ENCODE results near the gene DGLUCY. TPM values are rescaled to one million over a fixed set of nuclear protein-coding genes. Genes with fewer than 3 reads are reported as not detected.

The DGLUCY gene
- total RNA-seq, 1 experiment from 2014 or later: 37.9 TPM

Small RNA genes within 50 kb of the gene (small RNA-seq; reads per million reads assigned to genes)
- gene RNU7-30P: not detected
- gene SNORA11B: 0.79 reads per million, percentile 18 among the genes with 10 or more reads in this experiment

Other genes starting within 250 kb of the DGLUCY start
- gene RPS6KA5, start 53.4 kb upstream of the DGLUCY start, total RNA-seq (2014; rRNA removed; shearing (Covaris generic)): 3.8 and 8.5 TPM in 2 replicates
- gene GPR68, start 130.6 kb downstream of the DGLUCY start, total RNA-seq (2014; rRNA removed; shearing (Covaris generic)): 0.31 TPM in 1 of 2 replicates, not detected in the other